Fibroblast of skin of left biceps (primary cell): ENCODE measurements around the gene GRM8.
"Not testable (repeated sequence)": the region's sequence is repeated elsewhere in the genome, so short reads cannot be mapped to it uniquely, and the experiment has no call there.

Source experiments
- DNase-seq, 2 experiments: peaks; one replicate each; pipeline ENCODE4 v3.0.0-alpha.2; 2013; ENCODE audit warnings: low read depth in 2 of 2

Gene GRM8

GRCh38 chr7:126727930-126728391, 524.8 kb downstream of the GRM8 start:
- peak; percentile 14 to 26 for DNase-seq

GRCh38 chr7:126723966-126724544, 528.7 kb downstream of the GRM8 start:
- DNase-seq, result no peak

- no peak for DNase-seq
Measured at GRCh38 chr7:126720232-126720631, 532.5 kb downstream of the GRM8 start.

- no peak for DNase-seq
Measured at GRCh38 chr7:126718419-126718818, 534.3 kb downstream of the GRM8 start.

DNA sequence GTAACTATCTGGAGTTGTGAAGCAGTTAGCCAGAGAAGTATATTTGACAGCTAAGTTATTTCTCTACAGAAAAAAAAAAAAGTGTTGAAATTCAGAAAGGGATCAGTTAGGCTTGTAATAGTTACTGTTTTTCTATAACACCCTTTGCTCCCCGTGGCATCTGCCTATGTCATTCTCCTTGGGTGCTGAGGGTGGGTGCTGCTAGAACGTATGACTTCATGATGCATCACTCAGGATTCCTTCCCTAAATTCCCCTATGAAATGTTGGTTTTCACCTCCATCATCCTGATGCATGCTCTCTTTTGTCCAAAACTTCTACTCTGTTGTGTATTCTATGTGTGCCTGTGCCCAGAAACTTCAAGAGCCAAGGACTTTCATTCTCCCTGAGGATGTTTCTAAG, 536.4 kb downstream of the GRM8 start:
- no peak for DNase-seq

DNA sequence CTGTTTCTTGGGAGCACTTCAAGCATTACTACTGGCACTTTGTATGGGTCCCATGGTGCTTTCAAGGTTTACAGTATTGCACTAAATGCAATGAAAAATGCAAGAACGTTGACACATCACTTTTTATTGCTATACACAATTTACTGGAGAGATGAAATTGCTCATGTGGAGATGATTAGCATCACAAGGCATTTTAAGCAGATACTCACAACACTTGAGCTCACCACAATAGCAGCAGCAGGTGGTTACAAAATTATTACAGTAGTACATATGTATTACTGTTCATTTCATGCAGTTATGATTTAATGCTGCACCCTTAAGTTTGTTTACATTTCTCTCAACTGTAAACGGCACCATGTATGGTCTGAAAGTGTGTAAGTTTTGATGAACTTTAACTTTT, 537.7 kb downstream of the GRM8 start:
- no peak for DNase-seq

DNA sequence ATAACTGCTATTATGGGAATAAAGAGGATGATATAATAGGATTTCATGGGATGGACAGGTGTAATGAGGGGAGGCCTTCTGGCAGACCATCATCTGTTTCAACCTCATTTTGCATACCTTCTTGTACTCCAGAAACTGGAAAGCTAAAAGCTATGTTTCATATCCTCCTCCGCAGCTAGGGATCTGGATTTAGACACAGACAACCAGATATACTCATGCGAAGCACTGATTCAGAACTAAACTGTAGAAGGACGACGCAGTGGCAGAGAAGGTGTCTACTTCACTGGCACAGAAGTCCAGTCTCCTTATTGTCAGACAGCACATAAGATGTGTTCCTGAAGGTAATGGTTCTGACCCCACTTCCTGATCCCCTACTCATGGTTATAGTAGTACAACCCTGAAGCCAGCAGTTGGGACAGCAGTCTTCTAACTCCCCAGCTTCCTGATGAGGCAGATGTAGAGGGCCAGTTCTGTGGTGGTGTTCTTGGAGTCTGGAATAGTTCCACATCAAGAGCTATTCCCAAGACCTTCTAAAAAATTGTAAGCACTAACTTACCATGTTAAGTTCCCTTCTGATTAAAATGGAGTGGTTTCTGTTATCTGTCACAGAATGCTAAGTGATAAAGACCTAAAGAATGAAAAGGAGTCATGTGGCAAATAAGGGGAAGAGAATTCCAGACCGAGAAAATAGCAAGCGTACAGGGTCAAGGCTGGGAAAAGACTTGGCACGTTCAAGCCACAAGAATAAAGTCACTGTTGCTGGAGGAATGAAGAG, 550.3 kb downstream of the GRM8 start:
- no peak for DNase-seq

- peak; percentile 90 for DNase-seq
Measured at GRCh38 chr7:126700807-126701604, 551.7 kb downstream of the GRM8 start.

- no peak for DNase-seq
Measured at GRCh38 chr7:126699707-126700106, 553.0 kb downstream of the GRM8 start.

GRCh38 chr7:126698909-126699308, 553.8 kb downstream of the GRM8 start:
- no peak for DNase-seq

GRCh38 chr7:126698446-126698845, 554.3 kb downstream of the GRM8 start:
- no peak for DNase-seq

DNA sequence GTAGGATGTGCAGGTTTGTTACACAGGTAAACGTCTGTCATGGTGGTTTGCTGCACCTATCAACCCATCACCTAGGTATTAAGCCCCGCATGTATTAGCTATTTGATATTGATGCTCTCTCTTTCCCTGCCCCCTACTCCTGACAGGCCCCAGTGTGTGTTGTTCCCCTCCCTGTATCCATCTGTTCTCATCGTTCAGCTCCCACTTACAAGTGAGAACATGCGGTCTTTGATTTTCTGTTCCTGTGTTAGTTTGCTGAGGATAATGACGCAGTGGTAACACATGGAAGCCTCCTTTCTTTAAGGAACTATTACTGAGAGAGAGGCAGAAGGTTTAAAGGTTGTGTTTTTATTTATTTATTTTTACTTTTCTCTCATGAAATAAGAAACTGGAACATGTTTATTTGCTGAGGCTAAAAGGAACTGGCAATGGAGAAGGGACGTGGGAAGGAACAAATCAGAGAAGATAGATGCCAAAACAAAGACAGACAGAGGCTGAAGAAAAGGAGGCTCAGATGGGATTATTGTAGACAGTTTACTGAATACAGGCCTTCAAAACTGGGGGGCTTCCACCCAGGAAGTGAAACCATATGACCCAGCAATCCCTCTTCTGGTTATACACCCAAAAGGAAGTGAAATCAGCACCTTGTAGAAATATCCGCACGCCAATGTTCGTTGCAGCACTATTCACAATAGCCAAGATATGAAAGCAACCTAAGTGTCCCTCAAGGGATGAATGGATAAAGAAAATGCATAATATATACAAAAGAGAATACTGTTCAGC, 556.3 kb downstream of the GRM8 start:
- no peak for DNase-seq

GRCh38 chr7:126690848-126691751, 561.6 kb downstream of the GRM8 start:
- no peak for DNase-seq

DNA sequence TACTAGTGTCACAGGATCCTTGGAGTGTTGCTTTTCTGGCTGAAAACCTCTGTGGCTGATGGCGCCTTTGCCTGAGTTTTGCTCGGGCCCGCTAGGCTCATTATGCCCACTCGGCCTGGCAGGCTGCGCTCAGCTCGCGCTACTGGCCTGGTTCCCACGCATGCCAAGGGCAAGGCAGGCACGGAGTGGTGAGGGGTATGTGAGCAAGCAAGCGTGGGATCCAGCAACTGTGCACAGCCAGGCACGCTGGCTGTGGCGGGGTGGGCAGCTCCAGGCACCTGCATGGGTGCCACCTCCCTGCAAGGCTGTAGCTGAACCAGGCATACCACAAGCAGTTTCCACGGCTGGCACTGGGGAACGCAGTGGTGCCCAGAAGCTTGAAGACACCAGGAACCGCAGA, 562.6 kb downstream of the GRM8 start:
- DNase-seq, result no peak

- DNase-seq, result peak; percentile 62 to 67
Measured at GRCh38 chr7:126689037-126689436, 563.7 kb downstream of the GRM8 start.

GRCh38 chr7:126686474-126686873, 566.3 kb downstream of the GRM8 start:
- DNase-seq, result no peak

- no peak for DNase-seq
Measured at GRCh38 chr7:126685596-126685995, 567.1 kb downstream of the GRM8 start.

DNA sequence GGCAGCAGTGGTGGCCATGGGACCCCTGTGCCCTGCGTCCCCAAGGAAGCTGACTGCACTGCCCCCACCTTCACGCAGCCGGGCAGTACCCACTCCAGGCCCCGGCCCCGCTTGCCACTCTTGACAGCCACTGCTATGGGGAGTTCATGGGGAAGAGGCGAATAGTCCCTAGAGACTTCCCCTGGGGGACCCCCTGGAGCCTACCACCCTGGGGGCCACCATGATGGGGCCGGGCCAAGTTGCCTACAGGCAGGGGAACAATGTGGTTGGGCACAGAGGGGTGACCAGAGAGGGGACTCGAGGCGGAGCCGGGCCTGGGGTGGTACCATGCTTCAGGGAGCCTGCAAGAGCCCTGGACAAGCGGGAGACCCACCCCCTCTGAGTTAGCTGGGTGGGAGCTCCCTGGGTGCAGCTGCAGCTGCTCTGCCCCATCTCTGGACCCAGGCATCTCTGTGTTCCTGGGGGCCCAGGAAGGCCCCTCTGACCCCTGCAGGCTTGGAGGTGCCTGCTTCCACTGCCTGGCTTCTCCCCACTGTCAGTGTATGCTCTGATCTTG, 567.6 kb downstream of the GRM8 start:
- DNase-seq, result no peak

GRCh38 chr7:126682176-126682575, 570.6 kb downstream of the GRM8 start:
- DNase-seq, result no peak

DNA sequence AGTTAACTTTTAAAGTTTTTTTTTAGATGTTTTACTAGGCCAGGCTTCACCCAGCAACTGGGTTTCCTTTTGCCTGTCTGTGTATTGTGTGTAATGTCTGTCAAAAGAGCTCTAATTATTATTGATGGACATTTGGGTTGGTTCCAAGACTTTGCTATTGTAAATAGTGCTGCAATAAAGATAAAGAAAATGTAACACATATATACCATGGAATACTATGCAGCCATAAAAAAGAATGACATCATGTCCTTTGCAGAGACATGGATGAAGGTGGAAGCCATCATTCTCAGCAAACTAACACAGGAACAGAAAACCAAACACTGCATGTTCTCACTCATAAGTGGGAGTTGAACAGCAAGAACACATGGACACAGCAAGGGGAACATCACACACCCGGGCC, 584.0 kb downstream of the GRM8 start:
- not testable (repeated sequence) for DNase-seq

GRCh38 chr7:126668367-126668752, 584.4 kb downstream of the GRM8 start:
- no peak for DNase-seq
